Left lung (tissue), 10 donors: Measurements from ENCODE around the gene SAPCD2. TPM values are rescaled to one million over a fixed set of nuclear protein-coding genes. Genes with fewer than 3 reads are reported as not detected.

Experiments used
- ATAC-seq: fragments of 200-7000 bp; cut with Tn5 transposase; one replicate; pipeline ENCODE4 v1.9.1; 2020; ENCODE audit warnings: moderate library complexity
- DNase-seq, 4 donors: peaks; one replicate each; pipeline ENCODE4 v3.0.0-alpha.2; 2013 to 2020
- H3K27ac ChIP-seq, 2 donors: fragments of 200-600 bp; sonication (generic) in 1 of 2; one replicate each; pipeline versions ENCODE4 v1.5.0 to v1.8.0; 2020 to 2021
- H3K27me3 ChIP-seq, 2 donors: fragments of 200-600 bp; sonication (generic) in 1 of 2; one replicate each; pipeline versions ENCODE4 v1.5.0 to v1.8.0; 2020 to 2021
- H3K36me3 ChIP-seq, 2 donors: fragments of 200-600 bp; sonication (generic) in 1 of 2; one replicate each; pipeline versions ENCODE4 v1.5.0 to v1.8.0; 2020 to 2021
- H3K4me1 ChIP-seq, 2 donors: fragments of 200-600 bp; one replicate each; pipeline ENCODE4 v1.8.0; 2021
- H3K4me3 ChIP-seq, 2 donors: fragments of 200-600 bp; sonication (generic) in 1 of 2; one replicate each; pipeline versions ENCODE4 v1.5.0 to v1.8.0; 2020 to 2021; ENCODE audit warnings: mild to moderate bottlenecking in 1 of 2
- H3K9me3 ChIP-seq, 2 donors: fragments of 200-600 bp; sonication (generic) in 1 of 2; one replicate each; pipeline versions ENCODE4 v1.5.0 to v1.8.0; 2020 to 2021
- intact Hi-C, 2 donors: fragments of 100-400 bp; cut with DNase I; formaldehyde crosslinking; loops; one replicate each; pipeline versions ENCODE4 v1.11.2 to v1.14.2; 2022
- polyA plus RNA-seq, 6 donors: library from polyadenylated mRNA; unstranded; fragments of 120-200 nt; gene quantifications; one replicate each; pipeline ENCODE4 v1.2.1, GENCODE V29; 2013; ENCODE audit not compliant: insufficient read length in 6 of 6
- total RNA-seq, 2 donors: library from RNA; stranded (reverse); fragmentation: NEBNext Ultra II Directional; extraction: Animal tissue kit (Norgen Biotek cat#: 25700); gene quantifications; one replicate each; pipeline ENCODE4 v1.2.1, GENCODE V29; 2021
- TF ChIP-seq, protein P1 (sequence below), 2 donors: fragments of 200-600 bp; sonication (generic) in 1 of 2; IDR thresholded peaks; one replicate each; pipeline versions ENCODE4 v1.5.0 to v1.8.0; 2021; ENCODE audit warnings: antibody characterized with exemption in 2 of 2
- donor health status: DM: no; HTN: yes; CAD: no.
- donor health status: DM: no; HTN: no; CAD: no.

SAPCD2 gene
- total and polyA plus RNA-seq, 8 donors, result 2.7 to 15.1 (median 9.1) TPM

DNA sequence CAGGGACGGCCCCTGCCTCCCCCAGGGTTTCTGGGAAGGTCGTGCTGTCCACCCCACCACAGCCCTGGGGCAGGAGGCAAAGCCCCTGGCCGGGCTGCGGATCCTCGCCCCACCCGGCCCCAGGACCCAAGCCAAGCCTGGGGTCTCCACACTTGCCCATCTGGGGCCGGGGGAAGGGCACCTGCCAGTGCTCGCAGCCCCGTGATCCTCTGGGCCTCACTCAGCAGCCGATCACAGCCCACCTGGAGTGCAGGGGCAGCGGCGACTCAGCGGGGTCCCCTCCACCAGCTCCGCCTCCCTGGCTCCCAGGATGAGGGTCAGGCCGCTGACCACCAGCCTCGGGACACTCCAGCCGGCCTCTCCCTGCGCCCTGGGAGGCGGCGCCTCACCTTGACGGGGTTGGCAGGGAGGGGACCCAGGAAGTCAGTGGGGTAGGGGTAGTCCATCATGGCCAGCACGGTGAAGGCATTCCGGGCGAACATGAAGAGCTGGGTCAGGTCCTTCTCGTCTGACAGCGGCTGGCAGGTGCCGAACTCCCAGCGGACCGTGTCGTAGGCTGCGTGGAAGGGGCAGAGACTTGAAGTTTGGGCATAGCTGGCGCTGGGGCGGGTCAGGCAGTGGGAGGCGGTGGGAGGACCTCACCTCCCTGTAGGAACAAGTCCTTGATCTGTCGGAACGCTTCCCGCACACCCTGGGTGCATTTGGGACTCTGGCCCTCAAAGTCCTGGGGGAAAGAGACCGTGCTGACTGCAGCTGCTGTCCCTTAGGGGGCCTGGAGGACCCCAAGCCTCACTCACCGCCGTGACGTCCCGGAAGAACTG lies 42.4 kb upstream of the SAPCD2 start:
- ATAC-seq (no peak), DNase-seq (no peak)
- Histone ChIP-seq H3K4me1 (peaks cover 0 to 21% of the 10 kb centered on the region in 2 donors), H3K27ac (no peak overlapping the region), H3K36me3 (peaks cover 0 to 53% of the 10 kb centered on the region in 2 donors), H3K27me3 (peaks cover 0 to 22% of the 10 kb centered on the region in 2 donors), H3K9me3 (no peaks in the 10 kb centered on the region), H3K4me3 (no peak overlapping the region)
- TF ChIP-seq, protein P1, sequence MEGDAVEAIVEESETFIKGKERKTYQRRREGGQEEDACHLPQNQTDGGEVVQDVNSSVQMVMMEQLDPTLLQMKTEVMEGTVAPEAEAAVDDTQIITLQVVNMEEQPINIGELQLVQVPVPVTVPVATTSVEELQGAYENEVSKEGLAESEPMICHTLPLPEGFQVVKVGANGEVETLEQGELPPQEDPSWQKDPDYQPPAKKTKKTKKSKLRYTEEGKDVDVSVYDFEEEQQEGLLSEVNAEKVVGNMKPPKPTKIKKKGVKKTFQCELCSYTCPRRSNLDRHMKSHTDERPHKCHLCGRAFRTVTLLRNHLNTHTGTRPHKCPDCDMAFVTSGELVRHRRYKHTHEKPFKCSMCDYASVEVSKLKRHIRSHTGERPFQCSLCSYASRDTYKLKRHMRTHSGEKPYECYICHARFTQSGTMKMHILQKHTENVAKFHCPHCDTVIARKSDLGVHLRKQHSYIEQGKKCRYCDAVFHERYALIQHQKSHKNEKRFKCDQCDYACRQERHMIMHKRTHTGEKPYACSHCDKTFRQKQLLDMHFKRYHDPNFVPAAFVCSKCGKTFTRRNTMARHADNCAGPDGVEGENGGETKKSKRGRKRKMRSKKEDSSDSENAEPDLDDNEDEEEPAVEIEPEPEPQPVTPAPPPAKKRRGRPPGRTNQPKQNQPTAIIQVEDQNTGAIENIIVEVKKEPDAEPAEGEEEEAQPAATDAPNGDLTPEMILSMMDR (IDR thresholded peaks at IDR 0.05), result no peak
- intact Hi-C loops, result no loop called here

DNA sequence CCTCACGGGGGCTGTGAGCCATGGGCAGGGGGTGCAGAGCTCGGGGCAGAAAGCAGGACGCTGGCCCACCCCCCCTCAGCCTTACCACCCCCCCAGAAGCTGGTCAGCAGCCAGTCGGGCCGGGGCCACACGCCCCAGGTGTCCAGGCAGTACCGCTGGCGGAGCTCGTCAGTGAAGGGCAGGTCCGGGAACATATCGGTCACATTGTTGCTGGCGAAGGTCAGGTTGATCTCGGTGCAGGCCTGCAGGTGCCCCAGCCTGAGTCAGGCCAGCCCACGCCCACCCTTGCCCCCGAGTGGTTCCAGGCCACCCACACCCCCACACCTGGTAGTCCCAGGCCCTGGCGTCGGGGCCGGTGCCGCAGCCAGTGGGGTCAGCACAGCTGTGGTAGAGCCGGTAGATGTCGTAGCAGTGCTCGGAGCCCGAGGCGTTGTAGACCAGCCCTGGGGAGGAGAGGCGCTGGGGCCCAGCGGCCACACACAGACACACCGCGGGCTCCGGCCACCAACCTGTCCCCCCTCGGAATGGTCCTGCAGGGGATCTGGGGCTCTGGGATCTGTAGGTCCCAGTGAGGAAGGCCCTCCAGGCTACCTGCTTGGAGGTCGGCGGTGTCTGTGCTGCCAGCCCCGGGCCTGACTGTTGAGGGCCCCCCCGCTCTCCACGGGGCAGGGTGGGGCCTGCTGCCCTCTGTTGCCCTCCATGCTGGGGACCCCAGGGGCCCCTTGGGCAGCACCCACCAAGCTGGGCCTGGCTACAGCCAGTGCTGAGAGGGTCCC lies 41.6 kb upstream of the SAPCD2 start:
- H3K36me3 ChIP-seq, result peaks cover 0 to 61% of the 10 kb centered on the region in 2 donors
- H3K27ac ChIP-seq, result no peak overlapping the region
- DNase-seq (peak in 1 of 4 donors; percentile 76), ATAC-seq (no peak)
- TF ChIP-seq, protein P1 (IDR thresholded peaks at IDR 0.05), result no peak
- H3K9me3 ChIP-seq, result no peaks in the 10 kb centered on the region
- no peak overlapping the region for H3K4me3 ChIP-seq
- H3K4me1 ChIP-seq, result peaks cover 0 to 21% of the 10 kb centered on the region in 2 donors
- peaks cover 0 to 15% of the 10 kb centered on the region in 2 donors for H3K27me3 ChIP-seq
- intact Hi-C loops, result no loop called here

DNA sequence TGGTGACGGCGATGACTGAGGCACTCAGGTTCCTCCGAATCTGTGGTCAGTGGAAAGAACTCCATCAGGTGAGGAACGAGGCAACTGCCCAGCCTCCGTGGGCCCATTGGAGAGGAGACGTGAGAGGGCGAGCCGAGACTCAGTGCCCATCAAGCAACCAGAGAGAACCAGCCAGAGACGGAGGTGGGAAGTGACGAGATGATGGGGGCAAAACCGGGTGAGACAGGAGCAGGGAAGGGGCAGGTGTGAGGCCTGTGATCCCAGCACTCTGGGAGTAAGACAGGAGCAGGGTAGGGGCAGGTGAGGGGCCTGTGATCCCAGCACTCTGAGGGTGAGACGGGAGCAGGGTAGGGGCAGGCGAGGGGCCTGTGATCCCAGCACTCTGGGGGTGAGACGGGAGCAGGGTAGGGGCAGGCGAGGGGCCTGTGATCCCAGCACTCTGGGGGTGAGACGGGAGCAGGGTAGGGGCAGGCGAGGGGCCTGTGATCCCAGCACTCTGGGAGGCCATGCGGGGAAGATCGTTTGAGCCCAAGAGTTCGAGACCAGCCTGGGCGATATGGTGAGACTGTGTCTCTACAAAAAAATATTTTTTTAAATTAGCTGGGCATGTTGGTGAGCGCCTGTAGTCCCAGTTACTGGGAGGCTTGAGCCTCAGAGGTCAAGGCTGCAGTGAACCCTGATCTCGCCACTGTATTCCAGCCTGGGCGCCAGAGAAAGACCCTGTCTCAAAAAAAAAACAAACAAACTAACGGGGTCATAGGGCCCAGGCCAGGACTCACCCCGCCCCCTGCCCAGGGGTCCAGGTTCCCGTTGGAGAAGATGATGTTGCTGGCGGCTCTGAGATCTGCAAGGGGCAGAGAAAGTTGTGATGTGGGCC lies 40.8 kb upstream of the SAPCD2 start:
- intact Hi-C loops, result no loop called here
- peaks cover 0 to 12% of the 10 kb centered on the region in 2 donors for H3K27me3 ChIP-seq

DNA sequence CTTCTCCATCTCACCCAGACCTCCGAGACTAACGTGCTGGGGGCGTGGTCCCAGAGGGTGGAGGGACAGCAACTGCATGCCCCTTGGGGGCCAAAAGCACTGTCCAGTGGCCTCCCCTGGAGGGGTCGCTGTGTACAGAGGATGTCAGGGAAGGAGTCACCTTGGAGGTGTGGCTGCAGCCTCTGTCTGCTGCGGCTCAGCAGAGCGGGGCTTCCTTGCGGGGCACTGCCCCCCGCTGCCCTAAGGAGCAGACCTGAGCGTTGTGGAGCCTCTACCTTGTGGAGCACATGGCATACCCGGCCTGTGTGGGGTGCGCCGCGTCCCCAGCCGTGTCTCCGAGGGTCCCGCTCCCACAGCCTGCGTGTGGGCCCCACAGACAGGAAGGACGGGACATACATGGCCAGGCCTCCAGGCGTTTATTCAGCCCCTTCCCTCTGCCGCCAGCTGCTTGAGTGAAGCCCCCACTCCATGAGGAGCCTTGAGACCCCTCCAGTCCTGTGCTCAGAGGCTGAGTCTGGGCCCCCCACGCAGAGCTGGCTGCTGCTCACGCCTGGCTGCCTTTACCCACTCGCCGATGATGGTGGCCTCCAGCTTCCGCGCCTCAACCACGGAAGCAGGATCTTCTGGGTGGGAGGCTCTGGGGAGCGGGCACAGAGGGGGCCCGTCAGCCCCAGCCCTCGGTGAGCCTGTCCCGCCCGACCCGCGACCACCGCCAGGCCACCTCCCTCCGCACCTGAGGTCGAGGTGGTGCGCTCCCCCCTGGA lies 40.0 kb upstream of the SAPCD2 start:
- peak in 1 of 4 donors; percentile 75 for DNase-seq
- H3K4me3 ChIP-seq, result no peak overlapping the region
- TF ChIP-seq, protein P1 (IDR thresholded peaks at IDR 0.05), result no peak
- H3K4me1 ChIP-seq, result peaks cover 0 to 20% of the 10 kb centered on the region in 2 donors
- H3K27ac ChIP-seq, result no peak overlapping the region
- peaks cover 0 to 4% of the 10 kb centered on the region in 2 donors for H3K27me3 ChIP-seq
- intact Hi-C loops, result no loop called here
- H3K9me3 ChIP-seq, result no peaks in the 10 kb centered on the region
- H3K36me3 ChIP-seq, result peaks cover 0 to 78% of the 10 kb centered on the region in 2 donors
- ATAC-seq, result no peak

More for the DNA sequence above, 40.8 kb upstream of the SAPCD2 start:
- H3K27ac ChIP-seq, result no peak overlapping the region
- TF ChIP-seq, protein P1 (IDR thresholded peaks at IDR 0.05), result no peak
- peaks cover 0 to 70% of the 10 kb centered on the region in 2 donors for H3K36me3 ChIP-seq
- ATAC-seq (no peak), DNase-seq (no peak)
- H3K4me1 ChIP-seq, result peaks cover 0 to 21% of the 10 kb centered on the region in 2 donors
- H3K9me3 ChIP-seq, result no peaks in the 10 kb centered on the region
- H3K4me3 ChIP-seq, result no peak overlapping the region
